Stimulated activated effector memory CD8-positive, alpha-beta T cell treated with anti-CD3 and anti-CD28 coated beads, Interleukin-12 subunit alpha, Interleukin-12 subunit beta, amount 100 ng/mL, for 72 hours (primary cell): ENCODE results near the gene PPP1R15B.

Experiments
- ATAC-seq: fragments of 150-1000 bp; cut with Tn5 transposase; 2 replicates; pipeline ENCODE4 v1.10.0; 2021
- DNase-seq, 2 donors: peaks; one replicate each; pipeline ENCODE4 v3.0.0; 2021 to 2022; ENCODE audit warnings: low spot score in 2 of 2
- H3K27ac Mint-ChIP-seq: one replicate; pipeline ENCODE4 v1.8.0; 2022; ENCODE audit warnings: mild to moderate bottlenecking, mixed read lengths
- H3K36me3 Mint-ChIP-seq: one replicate; pipeline ENCODE4 v1.8.0; 2022; ENCODE audit warnings: mild to moderate bottlenecking, mixed read lengths
- H3K4me1 Mint-ChIP-seq: one replicate; pipeline ENCODE4 v1.8.0; 2022; ENCODE audit warnings: mixed read lengths
- H3K4me3 Mint-ChIP-seq: one replicate; pipeline ENCODE4 v1.8.0; 2022; ENCODE audit warnings: mild to moderate bottlenecking, mixed read lengths
- H3K9me3 Mint-ChIP-seq: one replicate; pipeline ENCODE4 v1.8.0; 2022; ENCODE audit warnings: mixed read lengths

PPP1R15B gene

GRCh38 chr1:204448344-204448964 is 36.8 kb upstream of the PPP1R15B start:
- no peak for DNase-seq
- Mint-ChIP-seq H3K4me3 (peak overlapping the region; percentile 10), H3K4me1 (peaks cover 68% of the 10 kb centered on the region), H3K9me3 (no peaks in the 10 kb centered on the region), H3K36me3 (peaks cover 72% of the 10 kb centered on the region), H3K27ac (peak overlapping the region; percentile 86)
- ATAC-seq, result no peak

DNA sequence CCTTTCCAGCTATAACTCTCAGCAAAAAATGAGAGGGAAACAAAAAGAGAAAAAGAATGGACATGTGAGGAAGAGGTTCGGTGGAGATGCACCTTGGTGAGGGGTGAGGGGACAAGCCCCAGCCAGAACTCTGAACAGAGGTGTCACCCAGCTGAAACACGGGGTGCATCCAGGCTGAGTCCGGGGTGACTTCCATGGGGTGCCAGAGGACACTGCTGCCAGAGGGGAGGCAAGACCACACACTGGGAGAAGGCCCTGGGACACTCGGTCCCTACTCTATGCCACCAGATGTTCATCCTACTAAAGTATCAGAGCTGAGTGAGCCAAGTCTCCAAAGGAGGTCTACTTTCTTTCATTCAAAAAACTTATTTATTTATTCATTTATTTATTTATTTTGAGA is 36.1 kb upstream of the PPP1R15B start:
- DNase-seq, result no peak
- peaks cover 65% of the 10 kb centered on the region for H3K4me1 Mint-ChIP-seq
- no peak for ATAC-seq
- peaks cover 72% of the 10 kb centered on the region for H3K36me3 Mint-ChIP-seq
- H3K27ac Mint-ChIP-seq, result peak overlapping the region; percentile 93
- no peaks in the 10 kb centered on the region for H3K9me3 Mint-ChIP-seq
- no peak overlapping the region for H3K4me3 Mint-ChIP-seq

GRCh38 chr1:204447190-204447589 is 35.6 kb upstream of the PPP1R15B start:
- ATAC-seq (no peak), DNase-seq (no peak)
- peak overlapping the region; percentile 93 for H3K27ac Mint-ChIP-seq
- H3K4me3 Mint-ChIP-seq, result no peak overlapping the region
- H3K9me3 Mint-ChIP-seq, result no peaks in the 10 kb centered on the region
- peaks cover 73% of the 10 kb centered on the region for H3K36me3 Mint-ChIP-seq
- peaks cover 68% of the 10 kb centered on the region for H3K4me1 Mint-ChIP-seq

GRCh38 chr1:204446413-204447111 is 34.9 kb upstream of the PPP1R15B start:
- Mint-ChIP-seq H3K9me3 (no peaks in the 10 kb centered on the region), H3K36me3 (peaks cover 73% of the 10 kb centered on the region), H3K4me3 (no peak overlapping the region), H3K27ac (peak overlapping the region; percentile 93), H3K4me1 (peaks cover 69% of the 10 kb centered on the region)
- ATAC-seq (peak; percentile 84), DNase-seq (peak; percentile 59 to 81)

GRCh38 chr1:204445860-204446412 is 34.3 kb upstream of the PPP1R15B start:
- H3K9me3 Mint-ChIP-seq, result no peaks in the 10 kb centered on the region
- peak; percentile 46 to 76 for DNase-seq
- H3K36me3 Mint-ChIP-seq, result peaks cover 79% of the 10 kb centered on the region
- peaks cover 66% of the 10 kb centered on the region for H3K4me1 Mint-ChIP-seq
- peak overlapping the region; percentile 93 for H3K27ac Mint-ChIP-seq
- peak; percentile 41 for ATAC-seq
- H3K4me3 Mint-ChIP-seq, result no peak overlapping the region

DNA sequence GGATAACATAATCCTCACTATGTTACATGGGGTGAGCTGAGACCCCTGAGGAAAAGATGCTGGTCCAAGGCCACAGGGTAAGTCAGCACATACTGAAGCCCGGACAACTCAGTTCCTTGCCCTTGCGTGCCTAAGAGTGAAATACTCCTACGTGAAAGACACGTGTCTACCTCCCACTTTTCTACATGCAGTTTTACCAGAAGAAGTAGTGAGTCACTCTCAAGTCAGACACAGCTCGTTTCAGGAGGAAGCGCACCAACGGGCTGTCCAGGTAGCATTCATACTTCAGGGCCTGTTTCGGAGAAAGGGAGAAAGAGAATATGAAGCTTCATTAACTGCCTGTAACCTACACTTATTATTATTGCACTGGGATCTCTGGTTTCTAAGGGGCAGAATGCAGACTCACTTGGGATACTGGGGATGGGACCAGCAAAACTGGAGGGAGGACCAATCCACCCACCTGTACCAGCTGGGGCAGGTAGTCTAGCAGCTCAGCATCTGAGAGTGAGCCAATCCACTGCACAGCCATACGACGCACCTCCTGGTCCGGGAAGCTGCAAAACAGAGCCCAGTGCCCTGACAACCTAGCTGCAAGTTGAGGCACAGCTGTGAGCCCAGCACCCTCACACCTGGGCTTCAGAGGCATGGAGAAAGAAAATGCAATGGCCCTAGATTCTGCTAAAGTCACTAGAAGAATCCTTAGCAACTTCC is 32.4 kb upstream of the PPP1R15B start:
- no peak for DNase-seq
- peak overlapping the region; percentile 43 for H3K4me3 Mint-ChIP-seq
- peak overlapping the region; percentile 86 for H3K27ac Mint-ChIP-seq
- H3K36me3 Mint-ChIP-seq, result peaks cover 90% of the 10 kb centered on the region
- peak; percentile 91 for ATAC-seq
- H3K9me3 Mint-ChIP-seq, result no peaks in the 10 kb centered on the region
- peaks cover 56% of the 10 kb centered on the region for H3K4me1 Mint-ChIP-seq

GRCh38 chr1:204443260-204443619 is 31.6 kb upstream of the PPP1R15B start:
- no peak for ATAC-seq
- H3K4me1 Mint-ChIP-seq, result peaks cover 56% of the 10 kb centered on the region
- H3K27ac Mint-ChIP-seq, result peak overlapping the region; percentile 86
- no peak for DNase-seq
- peak overlapping the region; percentile 43 for H3K4me3 Mint-ChIP-seq
- H3K9me3 Mint-ChIP-seq, result no peaks in the 10 kb centered on the region
- peaks cover 98% of the 10 kb centered on the region for H3K36me3 Mint-ChIP-seq

DNA sequence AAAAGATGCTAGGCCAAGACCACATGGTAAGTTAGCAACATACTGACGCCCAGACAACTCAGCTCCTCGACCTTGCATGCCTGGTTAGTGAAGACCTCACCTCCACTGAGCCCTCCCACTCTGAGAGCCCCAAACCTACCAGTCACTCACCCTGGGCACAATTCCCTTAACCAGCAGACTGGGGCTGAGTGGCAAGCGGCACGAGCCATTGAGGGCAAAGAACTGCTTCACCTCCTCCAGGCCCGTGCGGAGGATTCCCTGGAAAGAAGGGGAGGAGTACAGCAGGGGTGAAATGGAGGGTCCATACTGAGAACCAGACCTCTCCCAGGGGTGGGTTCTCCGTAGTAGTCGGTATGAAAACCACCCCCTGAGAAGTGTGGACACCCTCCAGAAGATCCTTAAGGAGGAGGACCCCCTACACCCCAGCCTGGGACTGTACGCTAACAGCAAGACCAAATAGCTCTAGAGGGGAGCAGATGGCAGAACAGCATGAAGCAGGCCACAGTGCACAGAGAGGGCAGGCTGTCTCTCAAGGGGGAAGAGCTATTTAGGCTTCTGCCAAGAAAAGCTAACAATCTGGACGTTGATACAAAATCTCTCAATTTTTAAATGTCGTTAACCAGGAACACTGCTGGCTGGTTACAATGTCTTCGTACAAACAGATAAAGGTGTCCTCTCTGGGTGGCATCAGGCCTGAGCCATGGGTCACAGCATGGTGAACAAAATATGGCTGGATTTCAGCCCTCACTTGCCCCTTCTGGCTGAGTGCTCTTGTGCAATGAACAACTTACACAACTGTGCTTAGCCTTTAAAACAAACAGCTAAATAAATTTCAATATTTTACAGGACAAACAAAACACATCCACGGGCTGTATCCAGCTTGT is 31.0 kb upstream of the PPP1R15B start:
- ATAC-seq, result no peak
- Mint-ChIP-seq H3K4me1 (peaks cover 59% of the 10 kb centered on the region), H3K27ac (peak overlapping the region; percentile 86), H3K9me3 (no peaks in the 10 kb centered on the region), H3K36me3 (peaks cover 99% of the 10 kb centered on the region), H3K4me3 (no peak overlapping the region)
- no peak for DNase-seq

DNA sequence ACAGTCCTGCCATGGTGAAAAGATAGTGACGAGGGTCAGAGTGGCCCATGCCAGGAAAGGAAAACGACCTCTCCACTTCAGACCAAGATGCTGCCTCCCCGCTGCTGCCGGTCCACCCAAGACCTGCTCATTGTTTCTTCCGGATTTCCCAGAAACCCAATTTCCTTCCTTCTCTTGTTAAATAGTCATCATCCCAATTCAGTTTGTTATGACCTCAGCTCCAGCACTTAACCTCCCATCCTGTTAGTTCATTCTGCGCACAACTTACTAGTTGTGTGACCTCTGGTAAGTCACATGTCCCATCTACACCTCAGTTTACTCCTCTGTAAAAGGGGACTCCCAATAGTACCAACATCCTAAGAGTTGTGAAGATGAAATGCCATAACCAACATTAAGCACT is 29.9 kb upstream of the PPP1R15B start:
- peak overlapping the region; percentile 24 for H3K27ac Mint-ChIP-seq
- H3K9me3 Mint-ChIP-seq, result no peaks in the 10 kb centered on the region
- no peak for ATAC-seq
- H3K4me3 Mint-ChIP-seq, result no peak overlapping the region
- peaks cover 99% of the 10 kb centered on the region for H3K36me3 Mint-ChIP-seq
- DNase-seq, result no peak
- H3K4me1 Mint-ChIP-seq, result peaks cover 59% of the 10 kb centered on the region

DNA sequence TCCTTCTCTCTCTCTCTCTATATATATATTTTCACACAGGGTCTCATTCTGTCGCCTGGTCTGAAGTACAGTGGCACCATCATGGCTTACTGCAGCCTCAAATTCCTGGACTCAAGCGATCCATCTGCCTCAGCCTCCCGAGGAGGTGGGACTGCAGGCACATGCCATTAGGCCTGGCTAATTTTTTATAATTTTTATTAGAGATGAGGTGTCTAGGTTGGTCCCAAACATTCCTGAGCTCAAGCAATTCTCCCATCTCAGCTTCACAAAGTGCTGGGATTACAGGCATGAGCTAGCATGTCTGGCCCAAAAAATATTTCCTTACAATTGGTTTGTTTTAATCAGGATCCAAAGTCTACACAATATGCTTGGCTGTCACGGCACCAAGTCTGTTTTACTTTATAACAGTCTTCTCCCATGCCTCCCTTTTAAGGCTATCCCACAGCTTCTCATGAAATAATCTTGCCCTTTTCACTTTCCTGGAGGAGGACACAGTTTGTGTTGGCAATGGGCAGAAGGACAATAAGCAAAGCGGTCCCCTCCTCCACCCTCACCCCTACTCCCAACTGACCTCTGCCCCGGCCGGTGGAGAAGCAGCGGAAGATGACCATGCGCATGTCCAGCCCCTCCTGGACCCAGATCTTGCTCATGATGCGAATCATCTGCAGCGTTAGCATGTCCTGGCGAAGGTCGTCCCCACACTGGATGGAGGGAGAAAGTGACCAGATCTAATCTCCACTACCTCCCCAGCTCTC is 28.2 kb upstream of the PPP1R15B start:
- no peak overlapping the region for H3K4me3 Mint-ChIP-seq
- H3K27ac Mint-ChIP-seq, result no peak overlapping the region
- no peak for ATAC-seq
- H3K4me1 Mint-ChIP-seq, result peaks cover 68% of the 10 kb centered on the region
- no peak for DNase-seq
- H3K36me3 Mint-ChIP-seq, result peaks cover 99% of the 10 kb centered on the region
- no peaks in the 10 kb centered on the region for H3K9me3 Mint-ChIP-seq

DNA sequence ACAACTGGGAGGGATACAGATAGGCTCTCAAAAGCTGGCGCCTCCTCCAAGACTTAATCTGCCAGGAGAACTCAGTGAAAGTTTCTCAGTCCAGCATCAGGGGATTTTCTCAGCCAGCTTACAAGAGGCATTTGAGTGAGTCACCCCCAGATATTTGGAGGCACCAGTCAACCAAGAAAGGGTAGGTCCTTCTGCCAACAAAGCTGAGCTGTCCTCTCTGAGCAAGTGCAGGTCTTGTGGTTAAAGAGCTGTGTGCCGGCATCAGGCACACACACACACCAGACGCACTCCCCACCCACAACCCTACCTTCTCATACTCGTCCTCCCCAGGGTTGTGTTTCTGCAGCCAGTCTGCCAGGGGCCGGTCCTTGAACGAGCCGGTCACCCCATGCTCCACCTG is 27.0 kb upstream of the PPP1R15B start:
- H3K4me3 Mint-ChIP-seq, result no peak overlapping the region
- H3K36me3 Mint-ChIP-seq, result peaks cover 99% of the 10 kb centered on the region
- ATAC-seq, result peak; percentile 97

DNA sequence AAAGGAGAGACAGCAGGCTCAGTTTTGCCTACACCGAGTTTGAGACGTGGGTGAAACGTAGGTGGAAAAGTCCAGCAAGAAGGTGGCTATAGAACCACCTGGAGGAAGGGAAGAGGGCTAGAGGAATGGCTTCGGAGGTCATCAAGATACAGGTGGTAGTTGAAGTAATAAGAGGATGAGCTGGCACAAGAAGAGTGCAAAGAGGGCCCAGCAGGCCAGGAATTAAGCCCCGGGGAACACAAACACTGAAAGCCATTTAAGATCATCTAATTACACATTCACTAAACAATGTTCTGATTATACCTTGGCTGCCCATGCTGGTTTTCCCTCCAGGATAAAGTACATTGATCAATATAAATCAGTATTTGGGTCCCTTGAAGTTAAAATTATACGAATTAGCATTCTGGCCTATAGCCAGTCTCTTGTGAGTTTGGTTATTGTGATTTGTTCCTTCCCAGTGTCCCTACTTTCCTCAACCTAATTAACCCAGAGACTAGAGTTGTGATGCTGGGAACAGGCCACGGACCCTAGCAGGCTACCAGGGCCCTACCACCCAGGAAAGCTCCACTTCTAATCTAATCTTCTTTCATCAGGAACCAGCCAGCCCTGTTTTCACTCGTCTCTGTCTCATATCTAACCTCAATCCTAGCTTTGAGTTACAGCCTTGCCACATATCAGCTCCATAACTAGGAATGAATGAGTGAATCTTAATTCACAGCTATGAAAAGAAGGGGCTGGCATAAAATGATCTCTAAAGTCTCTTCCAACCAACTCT is 26.4 kb upstream of the PPP1R15B start:
- no peak for ATAC-seq
- no peak for DNase-seq
- peak overlapping the region; percentile 44 for H3K27ac Mint-ChIP-seq
- H3K4me1 Mint-ChIP-seq, result peaks cover 50% of the 10 kb centered on the region
- H3K36me3 Mint-ChIP-seq, result peaks cover 99% of the 10 kb centered on the region
- no peaks in the 10 kb centered on the region for H3K9me3 Mint-ChIP-seq
- H3K4me3 Mint-ChIP-seq, result no peak overlapping the region

More for the DNA sequence above, 27.0 kb upstream of the PPP1R15B start:
- Mint-ChIP-seq H3K4me1 (peaks cover 56% of the 10 kb centered on the region), H3K9me3 (no peaks in the 10 kb centered on the region), H3K27ac (peak overlapping the region; percentile 44)
- no peak for DNase-seq

- H3K4me3 Mint-ChIP-seq, result no peak overlapping the region
These were observed 24.3 kb upstream of the PPP1R15B start for GRCh38 chr1:204435872-204436271.

More at GRCh38 chr1:204435872-204436271, 24.3 kb upstream of the PPP1R15B start:
- H3K27ac Mint-ChIP-seq, result peak overlapping the region; percentile 69
- ATAC-seq (peak; percentile 73), DNase-seq (no peak)
- H3K4me1 Mint-ChIP-seq, result peaks cover 49% of the 10 kb centered on the region
- peaks cover 98% of the 10 kb centered on the region for H3K36me3 Mint-ChIP-seq
- no peaks in the 10 kb centered on the region for H3K9me3 Mint-ChIP-seq
